GM18508 (cell line): ENCODE results near the gene PEX14.

ENCODE experiments used
- ATAC-seq: cut with Tn5 transposase; IDR thresholded peaks from one replicate; pipeline ENCODE4 v1.9.1; 2021; ENCODE audit warnings: moderate number of reproducible peaks; ENCODE audit not compliant: insufficient read depth, unreplicated experiment

PEX14 gene

DNA sequence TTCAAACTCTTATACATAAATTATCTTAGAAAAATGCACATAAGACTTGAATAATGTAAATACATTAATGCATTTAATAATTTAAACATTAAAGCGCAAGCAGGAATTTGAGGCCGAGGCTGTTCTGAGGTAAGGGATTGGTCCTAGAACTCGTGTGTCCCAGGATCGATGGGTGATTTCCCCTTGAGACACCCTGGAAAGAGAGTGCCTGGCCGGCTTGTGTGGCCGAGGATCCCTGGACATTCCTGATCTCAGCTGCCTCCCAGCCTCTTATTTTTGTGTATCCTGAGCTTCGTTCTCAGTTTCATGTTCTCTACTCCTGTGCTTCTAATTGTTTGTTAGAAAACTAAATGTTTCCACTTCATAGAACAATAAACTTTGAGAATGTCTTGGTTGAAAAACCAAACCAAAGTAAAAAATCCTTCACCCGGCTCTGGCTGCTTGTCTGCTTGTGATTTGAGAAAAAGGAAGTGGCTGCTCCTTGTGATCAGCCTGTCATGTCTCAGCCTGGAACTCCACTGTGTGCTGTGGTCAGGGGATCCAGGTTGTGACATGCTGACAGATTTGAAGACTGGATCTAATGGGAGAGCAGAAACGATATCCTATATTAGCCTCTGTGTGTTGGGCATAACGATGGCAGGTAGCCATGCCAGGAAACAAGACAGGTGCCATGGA lies 40.7 kb downstream of the PEX14 start:
- no peak for ATAC-seq

DNA sequence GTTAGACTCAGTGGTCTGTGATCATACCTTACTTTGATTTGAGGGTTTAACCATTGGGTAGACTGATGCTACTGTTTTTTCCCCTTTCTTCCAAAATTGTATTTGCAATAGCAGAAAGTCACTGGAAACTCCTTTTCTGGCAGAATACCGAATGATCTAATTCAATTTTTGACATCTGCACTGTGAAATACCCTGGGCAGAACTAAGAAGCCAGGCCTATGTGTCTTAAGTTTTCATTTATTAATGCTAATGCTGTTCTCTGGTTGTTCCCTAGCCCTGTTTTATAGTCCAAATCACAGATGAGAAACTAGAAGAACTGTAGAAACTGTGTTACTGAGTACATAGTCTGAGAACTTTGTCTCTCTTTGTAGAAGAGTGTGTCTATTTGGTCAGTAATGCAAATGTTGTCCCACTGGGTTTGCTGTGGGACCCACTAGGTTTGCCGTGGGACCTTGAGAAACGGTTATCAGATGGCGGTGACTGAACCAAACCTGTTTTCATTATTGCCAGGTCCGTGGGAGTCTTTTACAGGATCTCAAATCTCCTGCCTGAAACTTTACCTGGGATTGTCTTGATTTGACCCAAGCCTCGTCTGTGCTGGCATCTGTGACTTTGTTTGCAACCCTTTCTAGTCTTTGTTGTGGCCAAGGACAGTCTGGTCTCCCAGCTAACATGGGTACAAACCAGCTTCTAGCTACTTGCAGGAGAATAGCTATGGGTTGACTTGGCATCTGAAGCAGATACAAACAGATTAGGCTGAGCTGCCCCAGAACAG lies 41.4 kb downstream of the PEX14 start:
- ATAC-seq = no peak

DNA sequence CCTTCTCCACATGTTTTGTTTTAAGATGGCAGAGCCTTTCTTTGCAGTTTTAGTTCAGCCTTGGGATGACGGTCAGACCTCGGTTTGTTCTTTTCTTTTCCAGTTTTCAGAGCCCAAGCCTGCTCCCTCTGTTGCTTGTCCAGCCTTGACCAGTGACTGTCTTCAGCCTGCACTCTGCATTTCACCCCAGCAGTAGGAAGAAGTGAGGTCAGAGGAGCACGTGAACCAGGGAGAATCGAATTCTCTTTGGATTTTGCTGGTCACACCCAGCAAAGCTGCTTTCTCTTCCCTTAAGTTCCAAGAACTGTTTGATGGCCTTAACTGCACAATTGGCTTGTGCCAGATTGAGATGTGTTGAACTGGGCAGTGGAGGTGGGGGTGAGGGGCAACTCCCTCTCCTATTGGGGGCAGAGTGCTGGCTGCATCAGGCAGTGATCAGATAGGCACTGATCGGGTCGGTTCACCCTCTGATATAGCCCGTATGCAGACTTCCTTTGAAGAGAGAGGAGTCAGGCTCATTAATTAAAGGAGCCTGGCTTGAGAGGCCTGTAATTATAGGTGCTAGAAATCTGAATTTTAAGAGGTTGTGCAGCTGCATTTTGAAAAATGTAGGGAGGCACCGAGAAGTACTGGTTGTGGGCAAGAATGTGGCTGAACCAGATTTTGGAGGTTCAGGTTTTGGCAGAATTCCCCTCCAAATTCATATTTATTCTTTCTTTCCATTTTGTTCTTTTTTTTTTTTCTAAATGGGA lies 42.4 kb downstream of the PEX14 start:
- no peak for ATAC-seq

DNA sequence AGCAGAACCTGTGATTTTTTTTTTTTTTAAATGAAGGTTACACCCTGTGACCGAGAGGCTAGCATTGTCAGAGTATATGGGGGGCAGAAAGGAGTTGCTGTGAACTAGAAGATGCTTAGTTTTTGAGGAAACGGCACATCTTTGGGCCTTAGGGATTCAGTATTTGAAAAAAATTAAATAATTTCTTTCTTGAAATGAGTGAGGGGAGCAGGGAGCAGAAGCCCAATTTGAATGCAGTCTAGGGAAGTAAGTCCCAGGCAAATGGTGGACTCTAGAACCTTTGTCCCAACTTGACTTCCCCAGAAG lies 42.9 kb downstream of the PEX14 start:
- no peak for ATAC-seq

DNA sequence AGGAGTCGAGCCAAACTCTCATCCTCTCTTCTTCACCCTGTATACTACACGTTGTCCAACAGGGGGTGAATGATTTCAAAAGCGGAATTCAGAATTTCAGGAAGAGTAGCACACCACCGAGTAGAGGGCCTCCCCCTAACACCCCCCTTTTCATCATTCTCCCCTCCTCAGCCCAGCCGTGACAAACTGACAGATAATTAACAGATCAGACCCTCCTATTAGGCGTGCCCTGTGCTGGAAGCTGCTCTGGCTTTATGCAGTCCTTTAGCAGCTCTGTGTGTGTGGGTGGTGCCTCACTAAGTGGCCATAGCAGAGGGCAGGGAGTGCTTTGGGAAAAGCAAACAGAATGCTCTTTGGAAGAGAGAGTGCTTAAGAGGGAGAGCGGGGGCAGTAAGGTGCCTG lies 44.3 kb downstream of the PEX14 start:
- no peak for ATAC-seq

DNA sequence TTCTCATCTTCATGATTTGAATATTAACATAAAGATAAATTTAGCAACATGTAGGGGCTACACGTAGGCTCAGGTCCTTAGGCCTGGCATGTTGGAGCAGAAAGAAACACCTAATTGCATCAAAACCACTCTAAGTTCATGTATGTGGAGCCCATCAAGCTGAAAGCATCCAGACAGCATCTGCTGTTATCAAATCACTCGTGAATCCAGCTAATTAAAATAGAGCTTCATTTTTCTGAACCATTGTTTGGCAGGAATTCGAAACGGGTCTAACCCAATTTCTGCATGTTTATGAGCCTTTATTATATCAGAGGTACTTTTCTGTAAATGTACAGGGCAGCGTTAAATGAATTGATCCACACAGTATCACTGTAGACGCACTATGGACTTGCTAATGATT lies 45.7 kb downstream of the PEX14 start:
- ATAC-seq = no peak

DNA sequence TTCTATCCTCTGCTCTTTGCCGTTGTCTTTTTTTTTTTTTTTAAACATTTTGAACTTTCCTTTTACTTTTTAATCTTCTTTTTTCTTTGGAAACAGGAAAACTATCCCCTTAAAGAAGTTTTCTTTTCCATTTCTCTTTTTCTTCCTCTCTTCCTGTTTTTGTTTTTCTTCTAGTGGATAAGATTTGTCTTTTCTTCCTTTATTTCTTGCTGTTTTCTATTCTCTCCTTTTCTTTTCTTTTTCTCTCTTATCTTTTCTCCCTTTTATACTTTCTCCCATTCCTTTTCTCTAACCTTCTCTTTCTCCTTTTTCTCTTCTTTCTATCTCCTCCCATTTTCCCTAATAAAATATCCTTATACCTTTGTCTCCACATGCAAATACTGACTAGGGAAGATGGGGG lies 46.2 kb downstream of the PEX14 start:
- no peak for ATAC-seq

DNA sequence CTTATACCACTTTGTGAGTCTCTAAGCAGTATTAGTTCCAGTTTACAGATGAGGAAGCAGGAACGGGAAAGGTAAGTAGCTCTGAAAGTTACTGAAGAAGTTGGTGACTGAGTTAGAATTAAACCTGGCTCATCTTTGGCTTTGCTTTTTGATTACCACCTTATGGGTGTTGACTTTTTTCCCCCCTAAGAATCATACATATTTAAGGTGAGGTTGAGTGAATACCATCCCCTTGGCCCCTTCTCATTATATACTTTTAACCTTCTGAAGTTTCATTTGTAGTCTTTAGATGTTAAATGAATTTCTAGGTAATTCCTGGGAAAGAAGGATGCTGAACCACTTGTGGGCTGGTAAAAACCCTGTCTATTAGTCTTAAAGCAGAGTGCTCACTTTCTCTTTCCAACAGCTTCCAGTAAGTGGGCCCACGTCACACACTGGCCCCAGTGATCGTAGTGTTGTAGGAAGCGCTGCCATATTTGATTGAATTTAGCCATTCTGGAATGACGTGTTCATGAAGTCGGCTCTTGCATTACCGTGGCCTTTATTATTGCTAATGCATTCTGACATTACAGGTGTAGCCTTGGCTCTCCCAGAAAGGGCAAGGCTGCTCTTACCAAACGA lies 46.9 kb downstream of the PEX14 start:
- ATAC-seq = no peak

DNA sequence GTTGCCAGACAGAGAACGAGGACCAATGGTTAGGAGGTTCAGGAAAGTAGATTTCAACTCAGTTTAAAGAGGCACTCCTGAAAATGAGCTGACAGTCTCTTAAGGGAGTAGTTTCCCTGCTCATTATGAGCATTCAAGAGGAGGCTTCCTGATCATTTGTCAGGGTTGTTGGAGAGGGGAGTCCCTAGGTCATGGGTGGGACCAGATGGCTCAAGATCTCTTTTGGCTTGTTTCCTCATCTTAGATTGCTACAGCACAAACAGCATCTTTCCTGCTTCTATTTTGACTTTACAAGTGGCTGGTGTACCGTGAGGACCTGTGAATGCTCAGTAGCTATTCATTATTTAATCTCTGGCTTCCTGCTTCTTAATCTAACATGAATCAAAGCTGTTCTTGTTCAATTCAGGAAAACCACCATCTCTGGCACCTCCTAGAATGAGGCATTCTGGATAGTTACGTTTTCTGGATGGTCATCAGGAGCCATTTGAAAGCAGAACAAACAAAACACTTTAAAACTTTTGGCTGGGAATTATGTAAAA lies 47.6 kb downstream of the PEX14 start:
- no peak for ATAC-seq

DNA sequence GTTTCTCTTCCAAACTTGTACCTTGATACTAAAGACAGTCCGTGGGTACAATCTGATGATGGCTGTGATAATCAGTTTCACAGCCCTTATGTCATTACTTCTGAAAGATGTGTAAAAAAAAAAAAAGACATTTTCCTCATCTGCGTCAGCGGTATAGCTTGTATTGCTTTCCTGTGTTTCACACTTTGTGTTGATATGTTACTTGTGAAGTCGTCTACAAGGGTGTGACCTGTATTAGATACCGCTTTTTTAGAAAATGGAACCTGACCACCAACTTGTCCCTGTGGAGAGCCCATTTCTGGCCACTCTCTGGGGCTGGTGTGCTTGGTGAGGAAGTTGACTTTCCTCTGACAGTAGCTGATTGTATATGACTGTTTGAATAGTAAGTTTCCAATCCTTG lies 50.5 kb downstream of the PEX14 start:
- no peak for ATAC-seq

DNA sequence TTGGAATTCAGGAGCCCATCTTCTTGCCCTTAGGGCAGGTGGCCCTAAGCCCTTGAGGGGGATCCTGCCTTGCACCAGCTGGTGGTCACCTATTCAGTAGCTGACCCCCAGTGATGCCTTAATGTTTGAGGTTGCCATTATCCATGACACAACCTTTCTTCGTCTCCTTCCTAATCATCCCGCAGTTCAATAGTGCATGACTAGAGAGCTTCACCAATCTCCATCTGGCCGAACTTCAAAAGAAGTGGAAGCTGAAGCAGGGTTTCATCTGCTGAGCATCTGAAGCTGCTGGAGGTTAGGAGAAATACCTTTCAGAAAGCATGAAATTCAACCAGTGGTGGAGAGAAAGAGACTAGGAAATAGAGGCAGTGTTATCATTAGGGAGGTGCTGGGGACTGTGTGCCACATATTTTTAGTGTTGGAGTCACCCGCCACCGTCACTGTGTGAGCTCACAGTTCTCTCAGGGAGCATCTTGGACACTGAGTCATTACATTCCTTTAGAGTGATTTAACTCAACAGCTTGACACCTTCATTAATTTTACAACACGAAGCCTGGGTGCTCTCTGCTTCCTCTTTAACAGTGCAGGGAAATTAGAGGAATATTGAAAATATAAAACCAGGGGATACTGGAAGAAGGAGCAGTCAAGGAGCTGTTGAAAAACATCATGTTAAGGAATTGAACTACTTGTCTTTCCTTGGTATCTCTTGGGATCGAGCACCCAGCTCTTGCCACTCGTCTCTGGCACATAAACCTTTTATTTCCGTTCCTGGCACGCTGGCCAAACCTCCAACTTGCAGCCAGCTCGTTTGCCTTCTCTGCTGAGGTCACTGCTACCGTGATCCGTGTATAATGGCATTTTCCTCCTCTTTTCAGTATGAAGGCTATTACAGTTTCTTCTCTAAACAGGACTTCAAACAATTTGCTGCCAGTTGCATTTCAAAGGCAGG lies 53.6 kb downstream of the PEX14 start:
- no peak for ATAC-seq

DNA sequence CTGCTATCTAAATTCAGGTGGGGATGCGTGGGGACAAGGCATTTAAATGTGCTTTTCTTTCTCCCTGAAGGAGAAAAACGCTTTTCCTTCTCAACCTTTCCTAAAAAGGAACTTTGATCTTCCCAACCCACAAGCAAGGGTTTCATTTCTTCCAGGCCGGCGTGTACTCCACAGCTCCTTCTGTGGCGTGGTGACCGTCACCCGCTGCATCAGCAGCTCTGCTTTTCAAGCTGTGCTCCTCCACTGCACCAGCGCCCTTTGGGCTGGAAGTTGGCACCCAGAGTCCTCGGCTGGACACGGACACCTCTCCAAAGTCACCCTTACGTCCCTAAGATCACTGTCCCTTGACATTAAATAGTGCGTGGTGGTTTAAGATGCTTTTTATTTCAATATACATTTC lies 54.3 kb downstream of the PEX14 start:
- ATAC-seq = no peak

DNA sequence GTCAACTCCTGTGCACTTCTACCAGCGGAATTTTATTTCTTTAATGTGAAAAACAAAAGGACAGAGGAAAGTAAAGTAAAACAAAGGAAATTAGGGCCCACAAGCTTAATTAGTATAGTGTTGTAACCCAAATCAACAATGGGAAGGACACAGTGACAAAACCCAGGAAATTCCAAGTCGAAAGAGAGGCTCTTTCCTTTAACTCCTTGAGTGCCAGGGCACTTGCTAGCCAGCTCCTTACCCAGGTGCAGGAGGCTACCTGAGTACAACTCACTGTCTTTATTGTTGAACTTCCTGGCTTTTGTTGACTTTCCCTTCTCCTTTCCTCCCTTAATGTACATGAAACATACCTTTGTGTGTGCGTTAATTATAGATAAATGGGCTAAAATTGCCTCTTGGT lies 55.0 kb downstream of the PEX14 start:
- ATAC-seq = no peak

DNA sequence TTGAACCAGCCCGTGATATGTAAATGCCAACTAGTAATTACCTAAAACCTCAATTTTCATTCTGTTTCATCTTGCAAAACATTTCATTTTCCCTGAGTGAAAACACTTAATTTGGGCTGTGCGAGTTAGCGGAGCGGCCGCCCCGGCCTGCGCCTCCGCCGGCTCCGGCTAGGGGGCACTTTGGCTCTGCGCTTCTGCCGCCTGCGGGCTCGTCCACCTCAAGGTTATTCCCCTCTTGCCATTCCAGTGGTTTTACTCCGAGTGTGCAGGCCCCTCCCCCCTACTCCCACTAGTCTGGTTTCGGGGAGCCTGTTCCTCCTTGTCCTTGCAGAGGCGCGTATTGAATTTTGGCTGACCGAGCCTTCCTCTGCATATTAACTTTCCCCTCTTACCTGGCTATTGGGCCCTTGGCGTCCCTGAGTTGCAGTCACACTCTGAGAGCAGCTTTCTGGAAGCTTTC lies 55.6 kb downstream of the PEX14 start:
- ATAC-seq = no peak

DNA sequence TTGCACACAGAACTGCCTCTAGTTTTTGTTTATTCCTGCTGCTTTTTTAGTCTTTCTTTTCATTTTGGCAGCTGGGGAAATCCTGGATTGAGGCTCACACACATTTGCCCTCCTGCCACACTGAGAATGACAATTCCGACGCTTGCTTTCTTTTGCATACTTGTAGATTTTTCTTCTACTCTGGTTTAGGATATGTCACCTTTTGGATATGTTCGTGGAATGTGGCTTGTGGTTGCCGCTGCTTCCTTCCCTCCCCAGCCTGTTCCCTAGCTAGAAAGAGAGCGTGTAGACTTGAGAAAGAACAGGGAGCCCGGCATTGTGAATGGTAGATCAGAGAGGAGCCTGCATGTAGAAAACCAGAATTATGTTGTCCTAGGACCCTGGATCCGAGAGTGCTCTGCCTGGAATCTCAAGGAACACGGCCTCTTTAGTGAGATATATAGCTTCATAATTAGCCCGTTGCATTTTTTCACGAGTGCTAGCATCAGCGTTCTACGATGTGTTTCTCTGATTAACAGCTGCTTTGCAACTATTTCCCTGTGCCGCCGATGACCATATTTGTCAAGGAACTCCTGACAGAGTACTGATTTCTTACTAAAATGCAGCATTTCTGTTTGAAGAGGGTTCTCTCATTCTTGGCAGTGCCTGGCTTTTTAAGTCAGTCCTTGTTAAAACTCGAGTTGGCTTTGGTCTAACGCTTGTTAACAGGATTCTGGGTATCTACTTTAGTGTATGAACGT lies 56.2 kb downstream of the PEX14 start:
- no peak for ATAC-seq

DNA sequence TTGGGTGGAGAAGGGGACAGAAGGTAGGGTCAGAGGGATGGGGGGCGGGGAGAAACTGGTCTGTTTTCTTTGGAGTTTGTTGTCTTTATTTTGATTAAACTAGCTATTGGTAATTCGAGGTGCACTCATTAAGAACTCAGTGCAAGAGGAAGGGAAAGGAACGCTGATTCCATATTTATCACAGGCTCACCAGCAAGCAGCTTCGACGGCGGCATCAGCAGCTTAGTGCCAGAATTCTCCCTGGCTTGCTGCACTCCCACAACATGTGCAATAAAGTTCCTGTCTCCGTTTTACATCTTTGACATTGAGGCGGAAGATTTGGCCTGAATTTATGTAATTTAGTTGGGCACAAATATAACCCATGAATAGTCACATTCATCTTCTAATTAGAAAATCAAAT lies 57.6 kb downstream of the PEX14 start:
- ATAC-seq = no peak

DNA sequence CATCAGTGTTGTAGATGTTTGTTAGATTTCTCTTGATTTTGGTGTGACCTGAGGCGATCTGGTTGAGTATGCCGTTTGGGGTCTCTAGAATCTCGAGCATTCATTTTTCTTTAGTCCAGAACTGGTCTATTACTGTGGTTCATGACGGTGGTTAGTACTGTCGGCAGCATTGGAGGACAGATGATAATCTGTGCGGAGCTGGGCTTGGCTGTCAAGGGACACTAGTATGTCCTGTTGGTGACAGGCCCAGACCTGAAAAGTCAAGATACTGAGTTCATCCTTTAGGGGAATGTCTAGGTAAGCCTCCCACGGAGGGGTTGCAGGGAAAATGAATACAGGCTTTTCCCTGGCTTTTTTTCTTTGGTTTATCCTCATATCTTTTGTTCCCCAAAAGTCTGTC lies 59.8 kb downstream of the PEX14 start:
- ATAC-seq = no peak

DNA sequence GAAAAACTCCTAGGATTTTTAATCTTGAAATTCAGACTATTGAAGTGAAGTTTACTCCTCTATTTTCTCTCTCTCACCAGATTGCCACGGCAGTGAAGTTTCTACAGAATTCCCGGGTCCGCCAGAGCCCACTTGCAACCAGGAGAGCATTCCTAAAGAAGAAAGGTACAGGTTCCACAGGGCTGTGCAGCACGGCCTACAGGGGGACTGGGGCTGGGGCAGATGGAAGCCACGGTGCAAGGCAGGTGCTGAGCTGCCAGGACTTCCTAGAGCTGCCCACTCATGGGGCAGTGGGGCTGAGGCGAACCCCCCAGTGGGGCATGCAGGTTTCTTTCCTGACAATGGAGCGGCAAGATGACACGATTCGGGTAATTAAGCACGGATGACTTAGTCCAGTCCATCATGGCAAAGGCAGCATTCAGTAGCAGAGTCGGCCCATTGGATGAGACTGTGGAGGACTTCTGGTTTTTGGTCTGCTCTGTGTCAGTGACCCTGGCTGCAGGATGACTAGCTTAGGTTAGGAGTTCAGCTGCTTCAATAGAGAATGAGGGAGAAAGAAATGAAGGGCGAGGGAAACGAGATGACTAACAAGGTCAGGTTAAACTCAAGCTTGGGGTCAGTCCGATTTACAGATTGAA lies 61.5 kb downstream of the PEX14 start:
- ATAC-seq = no peak
